Small intestine (tissue), 7 donors: ENCODE measurements around the gene FBXO10. TPM values are rescaled to one million over a fixed set of nuclear protein-coding genes. Genes with fewer than 3 reads are reported as not detected.
"Not testable (repeated sequence)": the region's sequence is repeated elsewhere in the genome, so short reads cannot be mapped to it uniquely, and the experiment has no call there.

Experiments
- DNase-seq, 2 donors: peaks; one replicate each; pipeline versions ENCODE4 v3.0.0 to v3.0.0-alpha.2; 2013
- FAIRE-seq: peaks from 2 replicates; lab custom pipeline; 2012; peaks lifted over from hg19 to GRCh38; lab: Jason Lieb, UNC
- H3K27ac ChIP-seq, 3 donors: one replicate each; pipeline ENCODE4 v1.5.1; 2013; ENCODE audit warnings: low read length in 2 of 3, mild to moderate bottlenecking in 2 of 3, control low read depth in 1 of 3, inconsistent platforms in 1 of 3, low read depth in 1 of 3, moderate library complexity in 1 of 3
- H3K27me3 ChIP-seq, 3 donors: one replicate each; pipeline ENCODE4 v1.6.1; 2013; ENCODE audit warnings: low read length in 3 of 3, inconsistent platforms in 1 of 3; ENCODE audit not compliant: control insufficient read depth in 3 of 3, insufficient read depth in 3 of 3
- H3K36me3 ChIP-seq, 3 donors: one replicate each; pipeline ENCODE4 v1.6.1; 2013; ENCODE audit warnings: low read length in 3 of 3, inconsistent platforms in 1 of 3, low read depth in 1 of 3, mild to moderate bottlenecking in 1 of 3, moderate library complexity in 1 of 3; ENCODE audit not compliant: control insufficient read depth in 3 of 3, insufficient read depth in 2 of 3
- H3K4me1 ChIP-seq, 3 donors: one replicate each; pipeline ENCODE4 v1.6.1; 2013; ENCODE audit warnings: low read length in 2 of 3, inconsistent platforms in 1 of 3, low read depth in 1 of 3, mild to moderate bottlenecking in 1 of 3, moderate library complexity in 1 of 3; ENCODE audit not compliant: control insufficient read depth in 3 of 3, insufficient read depth in 2 of 3
- H3K4me3 ChIP-seq, 3 donors: one replicate each; pipeline ENCODE4 v1.5.1; 2013; ENCODE audit warnings: low read length in 3 of 3, control low read depth in 1 of 3, inconsistent platforms in 1 of 3, low read depth in 1 of 3, mild to moderate bottlenecking in 1 of 3, moderate library complexity in 1 of 3
- H3K9me3 ChIP-seq, 2 donors: one replicate each; pipeline ENCODE4 v1.6.1; 2013; ENCODE audit warnings: low read depth in 1 of 2, low read length in 1 of 2; ENCODE audit not compliant: control insufficient read depth in 2 of 2, insufficient read depth in 1 of 2
- WGBS, 3 donors: extraction: QIAGEN DNeasy Blood & Tissue Kit; methylation state at CpG; one replicate each; pipeline ENCODE4 v1.1.7; 2013; 5-methylcytosine and 5-hydroxymethylcytosine counted together
- polyA plus RNA-seq, 4 donors: library from polyadenylated mRNA; stranded (reverse) in 3 of 4; unstranded in 1 of 4; fragments of 200-250 nt in 3 of 4; fragments of 120-200 nt in 1 of 4; gene quantifications; one replicate each; pipeline versions ENCODE4 v1.2.1 to v1.2.3, GENCODE V29; 2013
- donor health status: healthy with polysubstance abuse.
- donor health status: control.
- donor health status: control.
- donor health status: Bipolar disorder and iron deficiency.
- donor health status: healthy.

The FBXO10 gene
- polyA plus RNA-seq, 4 donors, result 1.4 to 4.4 (median 2.4) TPM

- H3K27ac ChIP-seq, result peak overlapping the region in 2 of 3 donors; percentile 50 to 55
- H3K36me3 ChIP-seq, result peaks cover 4 to 8% (median 7%) of the 10 kb centered on the region in 3 donors
- peaks cover 0 to 17% (median 8%) of the 10 kb centered on the region in 3 donors for H3K4me1 ChIP-seq
- no peaks in the 10 kb centered on the region for H3K9me3 ChIP-seq
- peak overlapping the region; percentile 54 to 77 (median 58) for H3K4me3 ChIP-seq
- peaks cover 0 to 4% (median 0%) of the 10 kb centered on the region in 3 donors for H3K27me3 ChIP-seq
- 1 to 3% (median 2%) methylated on average over 7 of the region's 7 CpGs for WGBS, 3 donors
- DNase-seq (no peak), FAIRE-seq (no peak)
Measured at GRCh38 chr9:37486256-37486615, 89.9 kb downstream of the FBXO10 start.

- Histone ChIP-seq H3K27me3 (peaks cover 0 to 4% (median 0%) of the 10 kb centered on the region in 3 donors), H3K9me3 (no peaks in the 10 kb centered on the region), H3K4me1 (peaks cover 0 to 17% (median 8%) of the 10 kb centered on the region in 3 donors), H3K27ac (peak within 1 kb of the TSS in 2 of 3 donors; percentile 50 to 55), H3K4me3 (peak within 1 kb of the TSS; percentile 54 to 77 (median 58)), H3K36me3 (peaks cover 2 to 8% (median 7%) of the 10 kb centered on the region in 3 donors)
- DNase-seq (peak; percentile 97 to 98), FAIRE-seq (no peak)
- 3% methylated on average over 55 to 56 of the region's 56 CpGs for WGBS, 3 donors
Measured at GRCh38 chr9:37485389-37486255, 90.6 kb downstream of the FBXO10 start, which contains the start of gene POLR1E. TSS of gene POLR1E (plus strand) at chr9:37485948. CDS start at chr9:37486048, 100 bp downstream.

- Histone ChIP-seq H3K4me3 (no peak overlapping the region), H3K4me1 (peaks cover 0 to 10% (median 5%) of the 10 kb centered on the region in 3 donors), H3K9me3 (no peaks in the 10 kb centered on the region), H3K36me3 (no peaks in the 10 kb centered on the region), H3K27ac (no peak overlapping the region), H3K27me3 (peaks cover 0 to 4% (median 0%) of the 10 kb centered on the region in 3 donors)
- DNase-seq (no peak), FAIRE-seq (no peak)
- 91 to 97% (median 92%) methylated on average over 3 of the region's 3 CpGs for WGBS, 3 donors
Measured at GRCh38 chr9:37480759-37481158, 95.4 kb downstream of the FBXO10 start.

- not testable (repeated sequence) for H3K4me1 ChIP-seq, FAIRE-seq, H3K36me3 ChIP-seq, H3K4me3 ChIP-seq, H3K9me3 ChIP-seq, DNase-seq, H3K27ac ChIP-seq, H3K27me3 ChIP-seq
- 67 to 68% (median 68%) methylated on average over 5 of the region's 5 CpGs for whole genome bisulfite sequencing, 3 donors
Measured at GRCh38 chr9:37477987-37478619, 98.1 kb downstream of the FBXO10 start.

GRCh38 chr9:37477443-37477842 lies 98.7 kb downstream of the FBXO10 start:
- not testable (repeated sequence) for FAIRE-seq, H3K4me3 ChIP-seq, H3K27me3 ChIP-seq, H3K9me3 ChIP-seq, H3K36me3 ChIP-seq
- Histone ChIP-seq H3K27ac (peak overlapping the region in 2 of 3 donors; percentile 44 to 56), H3K4me1 (peaks cover 0 to 11% (median 5%) of the 10 kb centered on the region in 3 donors)
- peak; percentile 70 to 94 for DNase-seq
- WGBS, 3 donors, result 26 to 69% (median 35%) methylated on average over 4 of the region's 4 CpGs

GRCh38 chr9:37476930-37477329 lies 99.2 kb downstream of the FBXO10 start:
- no peak for DNase-seq
- no peak for FAIRE-seq
- H3K4me3 ChIP-seq, result no peak overlapping the region
- H3K9me3 ChIP-seq, result peaks cover 2 to 6% of the 10 kb centered on the region in 2 donors
- H3K36me3 ChIP-seq, result no peaks in the 10 kb centered on the region
- WGBS, 3 donors, result 71 to 84% (median 77%) methylated on average over 10 to 11 of the region's 11 CpGs
- peaks cover 0 to 11% (median 5%) of the 10 kb centered on the region in 3 donors for H3K4me1 ChIP-seq
- H3K27me3 ChIP-seq, result peaks cover 0 to 4% (median 0%) of the 10 kb centered on the region in 3 donors
- peak overlapping the region in 2 of 3 donors; percentile 44 to 56 for H3K27ac ChIP-seq

- FAIRE-seq, result no peak
- Histone ChIP-seq H3K27me3 (no peaks in the 10 kb centered on the region), H3K4me1 (peaks cover 0 to 11% (median 5%) of the 10 kb centered on the region in 3 donors), H3K27ac (no peak overlapping the region), H3K9me3 (peaks cover 2 to 6% of the 10 kb centered on the region in 2 donors), H3K4me3 (no peak overlapping the region), H3K36me3 (no peaks in the 10 kb centered on the region)
- 82 to 97% (median 91%) methylated on average over 3 of the region's 3 CpGs for WGBS, 3 donors
- DNase-seq, result no peak
Measured at GRCh38 chr9:37474438-37474837, 101.7 kb downstream of the FBXO10 start.

- not testable (repeated sequence) for H3K9me3 ChIP-seq, FAIRE-seq, DNase-seq, H3K36me3 ChIP-seq, H3K4me3 ChIP-seq, H3K27ac ChIP-seq, H3K27me3 ChIP-seq
- peaks cover 0 to 11% (median 5%) of the 10 kb centered on the region in 3 donors for H3K4me1 ChIP-seq
- 62 to 81% (median 71%) methylated on average over 6 of the region's 6 CpGs for WGBS, 3 donors
Measured at GRCh38 chr9:37473982-37474381, 102.2 kb downstream of the FBXO10 start.
